ENCODE results near the gene NOP16. TPM values are rescaled to one million over a fixed set of nuclear protein-coding genes. Genes with fewer than 3 reads are reported as not detected.

Gene NOP16
- total RNA-seq, 2 donors from 2014 or later, result 17.9 to 19.2 TPM

DNA sequence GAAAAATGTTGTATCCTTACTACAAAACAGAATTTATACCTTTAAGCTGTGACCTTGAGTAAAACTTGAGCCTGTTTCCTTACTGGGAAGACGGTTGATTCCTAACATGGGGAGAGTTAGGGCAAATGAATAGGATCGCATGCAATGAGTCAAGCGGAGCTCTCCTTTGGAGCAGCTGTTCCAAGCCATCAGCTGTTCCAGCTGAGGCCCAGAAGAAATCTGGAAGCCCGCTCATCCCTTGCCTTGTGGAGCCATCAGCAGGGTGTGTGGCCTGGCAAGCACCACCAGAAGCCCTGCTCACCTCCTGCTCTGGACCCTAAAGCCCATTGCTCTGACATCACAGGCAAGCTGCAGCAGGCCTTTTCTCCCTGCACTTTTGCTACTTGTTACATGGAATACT lies 34.9 kb downstream of the NOP16 start:
- peaks cover 28% of the 10 kb centered on the region for H3K4me1 Mint-ChIP-seq
- DNase-seq (no peak), ATAC-seq (no peak)
- no peaks in the 10 kb centered on the region for H3K27me3 Mint-ChIP-seq
- peaks cover 11% of the 10 kb centered on the region for H3K36me3 Mint-ChIP-seq (ENCODE audit: low read depth)
- H3K4me3 Mint-ChIP-seq, result no peak overlapping the region
- peak overlapping the region; percentile 83 for H3K27ac Mint-ChIP-seq
- no peaks in the 10 kb centered on the region for H3K9me3 ChIP-seq (ENCODE audit: control insufficient read depth, low read length, poor library complexity, severe bottlenecking)

DNA sequence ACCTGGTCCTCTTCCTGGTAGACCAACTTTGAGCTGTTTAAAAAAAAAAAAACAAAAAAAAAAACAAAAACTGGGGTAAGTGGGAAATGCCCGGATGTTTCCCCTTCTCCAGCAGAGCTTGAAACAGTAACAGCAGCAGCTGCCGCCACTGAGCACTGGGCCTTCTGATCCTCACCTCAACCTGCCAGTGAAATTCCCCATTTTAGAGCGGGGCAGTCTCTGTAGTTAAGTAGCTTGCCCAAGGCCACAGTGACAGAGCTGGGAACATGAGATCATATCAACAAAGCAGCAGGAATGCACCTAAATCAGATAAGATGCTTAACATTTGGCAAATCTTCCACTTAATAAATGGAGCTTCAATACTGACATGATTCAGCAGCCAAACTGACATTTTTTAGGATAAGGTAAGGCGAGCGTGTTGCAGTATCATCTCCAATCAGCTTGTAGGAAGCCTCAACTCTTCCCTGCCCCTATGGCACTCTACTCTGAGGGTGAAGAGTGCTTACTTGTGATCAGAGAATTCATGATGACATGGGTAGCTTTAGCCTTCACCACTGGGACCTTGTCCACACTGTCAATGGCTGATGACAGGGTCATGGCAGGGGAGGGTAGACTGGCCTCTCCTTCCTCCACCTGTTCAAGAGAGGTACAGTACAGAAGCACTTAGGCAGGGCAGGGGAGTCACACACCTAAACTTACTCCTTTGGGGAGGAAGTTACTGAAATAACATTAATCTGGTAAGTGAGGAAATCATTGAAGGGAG lies 36.1 kb downstream of the NOP16 start:
- H3K36me3 Mint-ChIP-seq (ENCODE audit: low read depth), result peaks cover 14% of the 10 kb centered on the region

DNA sequence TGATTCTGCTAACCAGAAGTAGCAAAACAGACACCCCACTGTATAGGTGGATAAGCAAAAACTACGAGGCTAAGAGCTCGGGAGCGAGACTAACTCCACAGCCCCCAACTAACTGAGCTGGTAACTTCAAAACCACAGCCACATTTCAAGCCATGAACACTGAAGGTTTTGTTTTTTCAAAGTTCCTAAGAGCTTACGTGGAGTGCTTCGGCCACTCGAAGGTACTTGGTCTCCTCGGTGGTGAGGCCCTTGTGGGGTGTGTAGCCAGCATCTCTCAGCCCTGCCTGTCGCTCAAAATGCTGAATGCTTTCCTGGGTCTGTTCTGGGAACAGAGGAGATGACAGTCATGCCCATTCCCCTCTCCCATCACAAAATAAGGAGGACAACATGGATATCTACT lies 38.0 kb downstream of the NOP16 start:
- DNase-seq, result no peak
- Mint-ChIP-seq H3K27me3 (no peaks in the 10 kb centered on the region), H3K4me3 (no peak overlapping the region), H3K27ac (peak overlapping the region; percentile 37), H3K4me1 (peaks cover 23% of the 10 kb centered on the region), H3K36me3 (ENCODE audit: low read depth) (peaks cover 14% of the 10 kb centered on the region)
- ATAC-seq, result no peak
- H3K9me3 ChIP-seq (ENCODE audit: control insufficient read depth, low read length, poor library complexity, severe bottlenecking), result no peaks in the 10 kb centered on the region

More for the DNA sequence above, 36.1 kb downstream of the NOP16 start:
- H3K27ac Mint-ChIP-seq, result peak overlapping the region; percentile 83
- DNase-seq, result no peak
- no peak overlapping the region for H3K4me3 Mint-ChIP-seq
- peaks cover 25% of the 10 kb centered on the region for H3K4me1 Mint-ChIP-seq
- H3K27me3 Mint-ChIP-seq, result no peaks in the 10 kb centered on the region
- no peak for ATAC-seq
- no peaks in the 10 kb centered on the region for H3K9me3 ChIP-seq (ENCODE audit: control insufficient read depth, low read length, poor library complexity, severe bottlenecking)

DNA sequence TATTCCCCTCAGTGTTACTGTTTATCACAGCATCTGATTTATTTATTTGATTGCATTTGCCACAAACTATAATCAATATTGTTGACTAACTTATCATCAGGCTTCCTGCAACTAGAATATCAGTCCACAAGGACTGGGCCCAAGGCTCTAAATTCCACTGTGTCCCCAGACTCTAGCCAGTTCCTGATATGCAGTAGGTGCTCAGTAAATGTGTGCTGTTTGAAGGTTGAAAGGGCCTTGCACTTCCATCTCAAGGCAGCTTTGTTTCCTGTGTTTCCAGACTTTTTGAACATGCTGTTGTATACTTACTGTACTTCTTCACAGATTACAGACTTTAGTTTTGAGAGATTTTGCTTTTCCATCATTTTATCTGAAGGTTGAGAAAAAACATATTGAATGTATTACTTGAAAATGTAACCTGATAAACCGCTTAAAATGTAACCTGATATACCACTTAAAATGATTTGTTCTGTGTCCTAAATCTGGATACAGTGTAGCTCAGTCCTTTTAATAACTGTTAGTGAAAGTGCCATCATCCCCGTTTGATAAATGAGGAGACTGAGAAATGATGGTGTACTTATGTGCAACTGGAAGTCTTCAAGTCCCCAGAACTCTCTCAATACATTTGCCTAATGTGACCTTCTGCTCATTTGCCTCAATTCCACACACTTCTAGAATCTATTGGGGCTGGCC lies 45.5 kb downstream of the NOP16 start:
- ATAC-seq (no peak), DNase-seq (no peak)
- Mint-ChIP-seq H3K36me3 (ENCODE audit: low read depth) (peaks cover under 1% of the 10 kb centered on the region), H3K4me1 (peaks cover 8% of the 10 kb centered on the region), H3K27ac (peak overlapping the region; percentile 12), H3K27me3 (no peaks in the 10 kb centered on the region), H3K4me3 (no peak overlapping the region)
- H3K9me3 ChIP-seq (ENCODE audit: control insufficient read depth, low read length, poor library complexity, severe bottlenecking), result no peaks in the 10 kb centered on the region

DNA sequence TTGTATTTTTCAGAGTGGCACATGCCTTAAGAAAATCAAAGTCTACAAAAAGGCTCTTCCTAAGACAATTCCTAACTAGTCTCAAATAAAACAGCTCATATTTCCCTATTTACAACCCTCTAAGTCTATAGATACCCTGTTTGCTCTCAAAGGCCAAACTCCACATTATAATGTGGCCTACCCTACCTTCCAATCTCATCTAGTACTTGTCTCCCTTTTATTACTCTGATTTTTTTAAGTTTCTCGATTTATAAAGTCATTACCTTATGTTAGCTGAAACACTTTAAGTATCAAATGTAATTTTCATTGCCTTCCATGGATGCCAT lies 46.3 kb downstream of the NOP16 start:
- Mint-ChIP-seq H3K36me3 (ENCODE audit: low read depth) (no peaks in the 10 kb centered on the region), H3K4me3 (no peak overlapping the region), H3K27ac (peak overlapping the region; percentile 46), H3K4me1 (peaks cover 8% of the 10 kb centered on the region), H3K27me3 (no peaks in the 10 kb centered on the region)
- no peaks in the 10 kb centered on the region for H3K9me3 ChIP-seq (ENCODE audit: control insufficient read depth, low read length, poor library complexity, severe bottlenecking)
- DNase-seq (no peak), ATAC-seq (no peak)

DNA sequence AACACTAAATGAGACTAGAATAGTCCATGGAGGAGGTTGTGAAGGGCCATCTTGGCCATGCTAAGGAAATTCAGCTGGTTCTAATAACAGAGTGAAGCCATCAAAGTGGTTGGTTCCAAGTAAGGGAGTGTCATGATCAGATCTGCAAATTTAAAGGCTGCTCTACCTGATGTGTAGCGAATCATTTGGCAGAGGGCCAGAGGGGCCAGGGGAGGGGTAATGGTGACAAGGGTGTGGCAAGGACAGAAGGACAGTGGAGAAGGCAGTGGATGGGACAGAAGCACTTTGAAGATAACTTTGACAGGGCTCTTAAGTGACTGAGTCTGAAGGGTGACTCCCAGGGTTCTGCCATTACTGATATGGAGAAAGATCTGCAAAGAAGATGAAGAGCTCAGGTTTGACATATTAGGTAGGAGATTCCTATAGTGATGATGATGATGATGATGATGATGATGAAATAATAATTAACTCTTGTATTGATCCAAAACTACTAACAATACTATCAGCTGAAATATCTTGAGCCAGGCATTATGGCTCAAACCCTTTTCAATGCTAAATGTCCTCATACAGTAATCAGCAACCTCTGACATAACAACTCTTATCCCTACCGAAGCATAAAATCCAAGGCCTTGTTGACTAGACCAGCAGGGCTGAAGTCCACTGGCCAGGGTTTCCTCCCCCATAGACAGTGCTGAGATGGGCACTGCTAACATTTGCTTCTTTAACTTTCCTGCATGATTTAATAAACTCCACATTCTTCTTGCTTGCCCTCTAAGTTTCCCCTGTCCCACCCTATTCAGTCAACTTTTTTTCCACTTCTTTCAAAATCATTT lies 46.9 kb downstream of the NOP16 start:
- H3K9me3 ChIP-seq (ENCODE audit: control insufficient read depth, low read length, poor library complexity, severe bottlenecking), result no peaks in the 10 kb centered on the region
- Mint-ChIP-seq H3K4me3 (no peak overlapping the region), H3K36me3 (ENCODE audit: low read depth) (peaks cover 4% of the 10 kb centered on the region), H3K4me1 (peaks cover 8% of the 10 kb centered on the region), H3K27me3 (no peaks in the 10 kb centered on the region), H3K27ac (peak overlapping the region; percentile 46)
- DNase-seq (no peak), ATAC-seq (no peak)

DNA sequence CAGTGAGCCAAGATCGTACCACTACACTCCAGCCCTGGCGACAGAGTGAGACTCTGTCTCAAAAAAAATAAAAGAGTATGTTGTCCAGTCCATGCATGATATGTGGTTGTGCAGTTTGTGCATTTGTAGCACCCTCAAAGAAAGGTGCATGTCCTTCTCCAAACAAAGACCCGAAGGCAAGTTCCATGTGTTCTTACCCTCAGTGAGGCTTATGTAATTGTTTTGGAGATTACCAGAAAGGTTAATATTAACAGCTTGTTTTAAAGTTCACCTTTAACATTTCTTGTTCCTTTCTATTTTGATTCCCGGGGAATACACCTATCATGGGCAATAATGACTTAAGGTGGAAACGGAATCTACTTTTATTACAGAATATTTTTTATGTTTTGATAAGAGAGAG lies 49.1 kb downstream of the NOP16 start:
- DNase-seq (no peak), ATAC-seq (no peak)
- Mint-ChIP-seq H3K27me3 (no peaks in the 10 kb centered on the region), H3K4me3 (no peak overlapping the region), H3K36me3 (ENCODE audit: low read depth) (peaks cover 5% of the 10 kb centered on the region), H3K4me1 (peaks cover 8% of the 10 kb centered on the region), H3K27ac (no peak overlapping the region)
- H3K9me3 ChIP-seq (ENCODE audit: control insufficient read depth, low read length, poor library complexity, severe bottlenecking), result no peaks in the 10 kb centered on the region

DNA sequence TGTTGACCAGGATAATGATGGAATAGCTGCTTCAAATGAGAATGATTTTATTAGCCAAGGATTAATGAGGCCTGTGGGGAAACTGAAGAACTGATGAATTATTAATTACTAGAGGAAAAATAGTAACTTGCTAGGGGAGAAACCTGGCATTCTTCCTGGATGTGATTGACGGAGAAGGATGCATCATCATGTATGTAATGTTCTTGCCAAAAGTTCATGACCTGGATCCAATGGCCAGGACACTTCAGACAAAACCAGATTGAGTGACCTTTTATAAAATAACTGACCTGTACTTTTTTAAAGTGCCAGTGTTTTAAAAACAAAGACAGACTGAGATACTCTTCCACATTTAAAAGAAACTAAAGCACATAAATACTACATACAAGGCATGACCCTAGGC lies 50.5 kb downstream of the NOP16 start:
- Mint-ChIP-seq H3K27me3 (no peaks in the 10 kb centered on the region), H3K27ac (no peak overlapping the region)
- no peak for ATAC-seq

DNA sequence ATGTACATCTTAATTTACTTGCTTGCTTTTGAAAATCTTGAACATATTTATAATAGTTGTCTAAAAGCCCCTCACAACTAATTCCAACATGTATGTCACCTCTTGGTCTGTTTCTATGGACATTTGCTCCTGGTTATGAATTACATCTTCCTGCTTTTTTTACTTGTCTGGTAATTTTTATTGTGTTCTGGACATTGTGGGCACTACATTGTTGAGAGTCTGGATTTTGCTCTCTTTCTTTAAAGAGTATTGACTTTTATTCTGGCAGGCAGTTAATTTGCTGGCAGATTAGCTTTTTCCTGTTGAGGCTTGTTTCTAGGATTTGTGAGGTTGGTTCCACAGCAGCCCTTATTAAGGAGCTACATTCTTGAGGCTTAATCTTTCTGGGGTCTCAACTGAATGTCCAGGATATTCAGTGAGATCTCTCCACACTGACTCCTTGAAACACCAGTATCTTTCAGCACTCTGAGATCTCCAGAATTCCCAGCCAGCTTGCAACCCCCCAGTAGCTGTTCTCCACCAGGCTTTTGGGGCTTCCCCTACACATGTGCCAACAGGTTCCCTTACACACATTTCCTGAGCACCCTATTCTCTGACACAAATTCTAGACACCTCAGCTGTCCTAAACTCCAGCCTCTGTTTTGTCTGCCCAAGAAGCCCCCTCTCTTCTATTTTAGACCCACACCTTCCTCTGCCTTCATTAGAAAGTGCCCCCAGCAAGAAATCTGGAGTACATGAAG lies 54.2 kb downstream of the NOP16 start:
- no peaks in the 10 kb centered on the region for H3K9me3 ChIP-seq (ENCODE audit: control insufficient read depth, low read length, poor library complexity, severe bottlenecking)
- Mint-ChIP-seq H3K36me3 (ENCODE audit: low read depth) (peaks cover 7% of the 10 kb centered on the region), H3K27me3 (no peaks in the 10 kb centered on the region), H3K4me1 (no peaks in the 10 kb centered on the region), H3K27ac (no peak overlapping the region), H3K4me3 (no peak overlapping the region)
- ATAC-seq (no peak), DNase-seq (no peak)

More for the DNA sequence above, 50.5 kb downstream of the NOP16 start:
- Mint-ChIP-seq H3K36me3 (ENCODE audit: low read depth) (peaks cover 7% of the 10 kb centered on the region), H3K4me3 (no peak overlapping the region), H3K4me1 (peaks cover 8% of the 10 kb centered on the region)
- no peaks in the 10 kb centered on the region for H3K9me3 ChIP-seq (ENCODE audit: control insufficient read depth, low read length, poor library complexity, severe bottlenecking)
- DNase-seq, result no peak

Other genes starting within 250 kb of the NOP16 start
- 10 to 100 TPM; 21.9 to 22.6 TPM for gene SIMC1, start 150.2 kb downstream of the NOP16 start, total RNA-seq
- 10 to 100 TPM; 73.9 to 76.7 TPM for gene KIAA1191, start 26.8 kb downstream of the NOP16 start, total RNA-seq
- 1 to 10 TPM; 7.3 to 7.6 TPM for gene ARL10, start 23.1 kb downstream of the NOP16 start, total RNA-seq
- gene HIGD2A, start 153 bp upstream of the NOP16 start, total RNA-seq, result 100 to 1,000 TPM; 119 to 135 TPM
- 10 to 100 TPM; 65.3 to 69.4 TPM for gene CLTB, start 27.9 kb upstream of the NOP16 start, total RNA-seq
- 10 to 100 TPM; 23.1 to 24.2 TPM for gene FAF2, start 59.8 kb upstream of the NOP16 start, total RNA-seq
- gene RNF44, start 148.8 kb upstream of the NOP16 start, total RNA-seq, result 100 to 1,000 TPM; 228 to 288 TPM
- gene CDHR2, start 160.7 kb upstream of the NOP16 start, total RNA-seq, result 1 to 10 TPM; 1.3 to 2.4 TPM
- gene GPRIN1, start 221.6 kb upstream of the NOP16 start, total RNA-seq, result under 1 TPM; 0.57 to 0.60 TPM
- not detected for gene SNCB, start 241.9 kb upstream of the NOP16 start, total RNA-seq
- gene EIF4E1B, start 242.1 kb upstream of the NOP16 start, total RNA-seq, result not detected